BLaER1 (cell line): Measurements from ENCODE around the gene SERINC1.

ENCODE experiments used
- H3K27ac ChIP-seq: shearing (Covaris generic); formaldehyde crosslinking; 2 replicates; pipeline ENCODE4 v1.8.1; 2022
- H3K27me3 ChIP-seq: shearing (Covaris generic); formaldehyde crosslinking; 2 replicates; pipeline ENCODE4 v1.8.1; 2022
- H3K36me3 ChIP-seq: shearing (Covaris generic); formaldehyde crosslinking; 2 replicates; pipeline ENCODE4 v1.8.1; 2022
- H3K4me1 ChIP-seq: shearing (Covaris generic); formaldehyde crosslinking; 2 replicates; pipeline ENCODE4 v1.8.1; 2022
- H3K4me2 ChIP-seq: shearing (Covaris generic); formaldehyde crosslinking; 2 replicates; pipeline ENCODE4 v1.8.1; 2022
- H3K4me3 ChIP-seq: shearing (Covaris generic); formaldehyde crosslinking; 2 replicates; pipeline ENCODE4 v1.8.1; 2022
- H3K9ac ChIP-seq: shearing (Covaris generic); formaldehyde crosslinking; 2 replicates; pipeline ENCODE4 v1.8.1; 2022
- H3K9me3 ChIP-seq: shearing (Covaris generic); formaldehyde crosslinking; 2 replicates; pipeline ENCODE4 v1.8.1; 2022
- H4K20me1 ChIP-seq: shearing (Covaris generic); formaldehyde crosslinking; 2 replicates; pipeline ENCODE4 v1.8.1; 2022
- Cebpa-rat ChIP-seq: shearing (Covaris generic); IDR thresholded peaks from 2 replicates; pipeline ENCODE4 v1.8.1; 2022

The SERINC1 gene

GRCh38 chr6:122445274-122445673 is 26.3 kb downstream of the SERINC1 start:
- TF ChIP-seq Cebpa-rat, result no peak
- Histone ChIP-seq H3K9me3 (peaks cover 4% of the 10 kb centered on the region), H3K4me2 (no peak overlapping the region), H3K4me1 (no peaks in the 10 kb centered on the region), H4K20me1 (peaks cover 7% of the 10 kb centered on the region; the same call in 1 of the 2 replicates), H3K27me3 (no peaks in the 10 kb centered on the region), H3K9ac (no peak overlapping the region), H3K27ac (no peak overlapping the region), H3K4me3 (no peak overlapping the region), H3K36me3 (peaks cover 69% of the 10 kb centered on the region)

- Histone ChIP-seq H3K9me3 (peaks cover 32% of the 10 kb centered on the region), H3K36me3 (peaks cover 73% of the 10 kb centered on the region), H3K4me1 (no peaks in the 10 kb centered on the region), H3K4me2 (no peak overlapping the region), H3K27me3 (no peaks in the 10 kb centered on the region), H3K4me3 (peak overlapping the region; percentile 38; the same call in 1 of the 2 replicates), H3K27ac (no peak overlapping the region), H3K9ac (no peak overlapping the region), H4K20me1 (0 out of 2 replicates have a peak, but pooled peaks cover 3% of the 10 kb centered on the region)
- no peak for TF ChIP-seq Cebpa-rat
These were observed 32.6 kb downstream of the SERINC1 start for GRCh38 chr6:122438975-122439374.

DNA sequence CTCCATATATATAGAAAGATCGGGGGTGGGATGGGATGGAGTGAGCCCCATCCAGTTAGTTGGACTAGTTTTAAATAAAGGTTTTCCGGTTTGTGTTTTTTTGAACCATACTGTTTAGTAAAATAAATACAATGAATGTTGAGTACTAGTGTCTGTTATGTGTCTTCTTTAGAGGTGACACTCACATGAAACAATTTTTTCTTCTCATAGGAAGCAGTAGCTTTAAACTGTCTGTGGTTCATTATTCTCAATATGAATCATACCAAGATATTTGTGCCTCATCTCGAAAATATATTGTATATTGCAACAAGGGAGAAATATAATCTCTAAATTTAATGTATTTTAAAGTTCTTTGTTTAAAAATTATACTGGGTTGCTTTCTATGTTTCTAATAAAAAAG is 38.8 kb downstream of the SERINC1 start:
- no peaks in the 10 kb centered on the region for H3K4me1 ChIP-seq
- H3K27ac ChIP-seq, result no peak overlapping the region
- no peak overlapping the region for H3K4me2 ChIP-seq
- H3K36me3 ChIP-seq, result peaks cover 71% of the 10 kb centered on the region
- no peak overlapping the region for H3K4me3 ChIP-seq
- peaks cover 4% of the 10 kb centered on the region for H3K9me3 ChIP-seq
- no peaks in the 10 kb centered on the region for H4K20me1 ChIP-seq
- H3K27me3 ChIP-seq, result no peaks in the 10 kb centered on the region
- no peak overlapping the region for H3K9ac ChIP-seq
- no peak for TF ChIP-seq Cebpa-rat

DNA sequence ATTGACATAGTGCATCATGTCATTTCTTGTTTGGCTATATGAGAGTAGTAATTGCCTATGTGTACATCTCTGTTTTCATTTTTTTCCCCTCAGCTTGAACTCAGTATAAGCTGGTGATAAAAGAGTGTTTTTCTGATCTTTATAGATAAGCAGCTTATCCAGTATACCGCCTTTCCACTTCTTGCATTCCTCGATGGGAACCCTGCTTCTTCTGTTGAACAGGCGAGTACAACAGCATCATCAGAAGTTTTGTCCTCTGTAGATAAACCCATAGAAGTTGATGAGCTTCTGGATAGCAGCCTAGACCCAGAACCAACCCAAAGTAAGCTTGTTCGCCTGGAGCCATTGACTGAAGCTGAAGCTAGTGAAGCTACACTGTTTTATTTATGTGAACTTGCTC is 39.8 kb downstream of the SERINC1 start:
- H3K4me2 ChIP-seq, result no peak overlapping the region
- no peak overlapping the region for H3K9ac ChIP-seq
- H3K27me3 ChIP-seq, result no peaks in the 10 kb centered on the region
- no peaks in the 10 kb centered on the region for H4K20me1 ChIP-seq
- no peak overlapping the region for H3K27ac ChIP-seq
- no peaks in the 10 kb centered on the region for H3K9me3 ChIP-seq
- no peaks in the 10 kb centered on the region for H3K4me1 ChIP-seq
- TF ChIP-seq Cebpa-rat, result no peak
- H3K4me3 ChIP-seq, result no peak overlapping the region
- peaks cover 76% of the 10 kb centered on the region for H3K36me3 ChIP-seq

DNA sequence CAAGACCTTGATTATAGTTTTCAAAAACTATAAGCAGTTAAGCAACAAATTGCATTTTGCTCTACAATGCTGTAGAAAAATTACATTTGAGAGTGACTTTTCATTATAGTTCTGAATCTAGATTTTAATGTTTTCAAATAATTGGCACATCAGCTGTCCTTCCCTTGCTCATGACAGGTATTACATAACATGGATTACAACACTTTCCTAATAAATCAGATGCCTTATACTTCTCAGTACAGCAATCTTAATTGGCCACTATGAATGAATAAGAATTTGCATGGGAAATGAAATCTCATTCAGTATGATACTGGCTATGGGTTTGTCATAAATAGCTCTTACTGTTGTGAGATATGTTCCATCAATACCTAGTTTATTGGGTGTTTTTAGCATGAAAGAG is 42.3 kb downstream of the SERINC1 start:
- Histone ChIP-seq H3K9me3 (no peaks in the 10 kb centered on the region), H3K4me2 (no peak overlapping the region), H4K20me1 (0 out of 2 replicates have a peak, but pooled peaks cover 6% of the 10 kb centered on the region), H3K9ac (no peak overlapping the region), H3K27me3 (no peaks in the 10 kb centered on the region), H3K36me3 (peaks cover 82% of the 10 kb centered on the region), H3K4me3 (no peak overlapping the region), H3K4me1 (no peaks in the 10 kb centered on the region), H3K27ac (no peak overlapping the region)
- TF ChIP-seq Cebpa-rat, result no peak

DNA sequence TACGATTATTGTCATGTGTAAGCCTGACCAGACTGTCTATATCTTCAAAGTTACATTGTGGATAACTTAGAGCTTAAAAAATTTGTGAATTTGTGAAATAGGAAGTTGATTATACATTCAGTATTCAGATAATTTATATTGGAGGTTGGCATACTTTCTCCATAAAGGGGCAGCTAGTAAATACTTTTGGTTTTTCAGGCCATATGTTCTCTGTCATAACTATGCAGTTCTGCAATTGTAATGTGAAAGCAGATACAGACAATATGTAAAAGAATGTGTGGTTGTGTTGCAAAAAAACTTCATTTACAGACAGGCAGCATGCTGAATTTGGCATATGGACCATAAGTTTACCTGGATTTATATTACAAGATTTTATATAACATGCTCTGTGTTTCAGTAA is 42.8 kb downstream of the SERINC1 start:
- no peak overlapping the region for H3K9ac ChIP-seq
- H3K36me3 ChIP-seq, result peaks cover 82% of the 10 kb centered on the region
- no peak for TF ChIP-seq Cebpa-rat
- H3K27ac ChIP-seq, result no peak overlapping the region
- H4K20me1 ChIP-seq, result 0 out of 2 replicates have a peak, but pooled peaks cover 6% of the 10 kb centered on the region
- no peak overlapping the region for H3K4me3 ChIP-seq
- H3K27me3 ChIP-seq, result no peaks in the 10 kb centered on the region
- no peaks in the 10 kb centered on the region for H3K9me3 ChIP-seq
- H3K4me1 ChIP-seq, result no peaks in the 10 kb centered on the region
- H3K4me2 ChIP-seq, result no peak overlapping the region

DNA sequence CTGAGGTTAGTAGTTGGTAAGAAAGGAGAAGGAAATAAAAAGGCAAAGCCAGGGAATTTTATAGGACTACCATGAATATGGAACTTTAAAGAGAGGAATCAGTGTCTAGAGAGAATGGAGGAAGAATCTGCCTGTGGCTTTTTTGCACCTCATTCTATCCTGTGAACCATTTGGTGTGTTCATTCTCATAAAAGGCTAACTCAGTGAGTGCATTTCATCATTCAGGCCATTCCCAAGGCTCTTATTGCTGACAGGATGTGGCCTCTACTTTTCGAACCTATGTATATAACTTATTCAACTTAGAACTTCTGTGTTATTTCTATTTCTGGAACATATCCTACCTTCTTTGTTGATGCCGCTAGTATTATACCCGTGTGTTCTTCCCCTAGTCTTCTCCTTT is 45.0 kb downstream of the SERINC1 start:
- H3K4me2 ChIP-seq, result no peak overlapping the region
- no peaks in the 10 kb centered on the region for H3K4me1 ChIP-seq
- no peaks in the 10 kb centered on the region for H3K9me3 ChIP-seq
- H3K9ac ChIP-seq, result no peak overlapping the region
- no peaks in the 10 kb centered on the region for H3K27me3 ChIP-seq
- H4K20me1 ChIP-seq, result 0 out of 2 replicates have a peak, but pooled peaks cover 6% of the 10 kb centered on the region
- peaks cover 79% of the 10 kb centered on the region for H3K36me3 ChIP-seq
- no peak for TF ChIP-seq Cebpa-rat
- no peak overlapping the region for H3K4me3 ChIP-seq
- no peak overlapping the region for H3K27ac ChIP-seq

DNA sequence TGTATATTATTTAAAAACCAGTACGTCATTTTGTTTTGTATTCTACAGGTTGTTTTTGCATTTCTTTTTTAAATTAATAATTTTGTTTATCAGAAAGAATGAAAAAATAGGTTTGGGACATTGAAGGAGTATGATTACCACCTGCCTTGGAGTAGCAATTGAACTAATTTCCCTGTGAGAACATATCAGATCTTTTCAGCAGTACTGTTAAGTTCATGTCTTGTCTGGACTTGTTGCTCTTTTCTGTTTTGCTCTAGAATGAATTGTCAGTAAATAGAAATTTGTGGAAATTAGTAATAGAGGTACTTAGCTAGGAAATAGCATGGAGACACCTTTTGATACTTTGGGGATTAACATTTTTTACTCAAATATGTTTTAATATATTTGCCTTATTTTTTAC is 47.9 kb downstream of the SERINC1 start:
- no peak for TF ChIP-seq Cebpa-rat
- peaks cover 79% of the 10 kb centered on the region for H3K36me3 ChIP-seq
- H3K27ac ChIP-seq, result no peak overlapping the region

GRCh38 chr6:122422614-122423267 is 48.9 kb downstream of the SERINC1 start:
- Histone ChIP-seq H3K9me3 (no peaks in the 10 kb centered on the region), H3K27me3 (no peaks in the 10 kb centered on the region), H3K27ac (no peak overlapping the region), H3K4me2 (no peak overlapping the region), H3K4me1 (no peaks in the 10 kb centered on the region), H4K20me1 (0 out of 2 replicates have a peak, but pooled peaks cover 6% of the 10 kb centered on the region), H3K36me3 (peaks cover 88% of the 10 kb centered on the region), H3K9ac (no peak overlapping the region), H3K4me3 (no peak overlapping the region)
- TF ChIP-seq Cebpa-rat, result no peak

More for the DNA sequence above, 47.9 kb downstream of the SERINC1 start:
- Histone ChIP-seq H3K4me3 (no peak overlapping the region), H4K20me1 (0 out of 2 replicates have a peak, but pooled peaks cover 6% of the 10 kb centered on the region), H3K9ac (no peak overlapping the region), H3K4me2 (no peak overlapping the region), H3K4me1 (no peaks in the 10 kb centered on the region), H3K27me3 (no peaks in the 10 kb centered on the region), H3K9me3 (no peaks in the 10 kb centered on the region)

GRCh38 chr6:122422003-122422402 is 49.6 kb downstream of the SERINC1 start:
- Histone ChIP-seq H3K27me3 (no peaks in the 10 kb centered on the region), H3K4me1 (no peaks in the 10 kb centered on the region), H3K9me3 (no peaks in the 10 kb centered on the region), H3K27ac (no peak overlapping the region), H3K4me2 (no peak overlapping the region), H3K4me3 (no peak overlapping the region), H4K20me1 (0 out of 2 replicates have a peak, but pooled peaks cover 6% of the 10 kb centered on the region), H3K36me3 (peaks cover 87% of the 10 kb centered on the region), H3K9ac (no peak overlapping the region)
- TF ChIP-seq Cebpa-rat, result no peak
